AG04449 (cell line): ENCODE measurements around the gene DDX56.

Experiments
- CTCF ChIA-PET: fragments of 350-600 bp; formaldehyde crosslinking; extraction: SDS; loops from one replicate; lab custom pipeline; 2021; ENCODE audit warnings: antibody characterized with exemption; lab: Yijun Ruan, JAX
- POLR2A ChIA-PET: fragments of 400-600, 350-600 bp; formaldehyde crosslinking; extraction: SDS; loops from one replicate; lab custom pipeline; 2020; ENCODE audit warnings: antibody characterized with exemption, inconsistent platforms; lab: Yijun Ruan, JAX
- DNase-seq: peaks from one replicate; pipeline ENCODE4 v3.0.0-alpha.2; 2010; ENCODE audit warnings: low read depth, low spot score
- H3K4me3 ChIP-seq: 2 replicates; pipeline ENCODE4 v1.5.1; 2011; ENCODE audit warnings: low read depth, mild to moderate bottlenecking, control low read depth, low read length
- CTCF ChIP-seq: IDR thresholded peaks from one replicate; pipeline ENCODE4 v1.5.1; 2011; ENCODE audit warnings: mild to moderate bottlenecking, moderate library complexity, low read length, control low read depth, inconsistent platforms; ENCODE audit not compliant: insufficient read depth; ENCODE audit errors: missing control alignments

Gene DDX56

GRCh38 chr7:44536090-44536489, 37.6 kb downstream of the DDX56 start:
- TF ChIP-seq CTCF = no peak
- no peak overlapping the region for H3K4me3 ChIP-seq
- DNase-seq = no peak
- ChIA-PET POLR2A (no interaction called here), CTCF (no interaction called here)

GRCh38 chr7:44535348-44536064, 38.2 kb downstream of the DDX56 start:
- H3K4me3 ChIP-seq = no peak overlapping the region
- no peak for TF ChIP-seq CTCF
- no peak for DNase-seq
- ChIA-PET CTCF (interaction anchor here (1.0 to 1.9 kb wide), 6 partner anchors 8 to 295 kb away, joined by 3 to 8 read pairs (median 4); no protein-coding TSS in a partner anchor), POLR2A (no interaction called here)

GRCh38 chr7:44534501-44534900, 39.2 kb downstream of the DDX56 start:
- ChIA-PET POLR2A (no interaction called here), CTCF (interaction anchor here (0.9 to 1.9 kb wide), 11 partner anchors 9 to 294 kb away, joined by 3 to 11 read pairs (median 4); no protein-coding TSS in a partner anchor)
- H3K4me3 ChIP-seq = no peak overlapping the region
- TF ChIP-seq CTCF = peak; percentile 29
- no peak for DNase-seq

GRCh38 chr7:44534087-44534486, 39.6 kb downstream of the DDX56 start:
- CTCF ChIA-PET = interaction anchor here (0.9 to 1.9 kb wide), 10 partner anchors 9 to 47 kb away, joined by 3 to 11 read pairs (median 4); no protein-coding TSS in a partner anchor
- no peak for TF ChIP-seq CTCF
- H3K4me3 ChIP-seq = no peak overlapping the region
- no peak for DNase-seq
- POLR2A ChIA-PET = no interaction called here

GRCh38 chr7:44533301-44534055, 40.2 kb downstream of the DDX56 start:
- POLR2A ChIA-PET = no interaction called here
- CTCF ChIA-PET = interaction anchor here (1.3 to 1.9 kb wide), 5 partner anchors 10 to 44 kb away, joined by 4 to 11 read pairs (median 8); no protein-coding TSS in a partner anchor
- H3K4me3 ChIP-seq = no peak overlapping the region
- no peak for DNase-seq
- no peak for TF ChIP-seq CTCF
